HepG2 (cell line): ENCODE results near the gene PPP4R4.
A peak's percentile ranks its signal among the peaks of the same experiment; 100 is the strongest.

Source experiments
- CREB1 ChIP-seq, 2 experiments: fragments of 450-650 bp in 1 of 2; IDR thresholded peaks; 2 replicates each; pipeline ENCODE4 v1.6.1; 2016 to 2017; ENCODE audit warnings: control low read depth in 1 of 2, mild to moderate bottlenecking in 1 of 2, missing compliant biosample characterization in 1 of 2, missing genetic modification characterization in 1 of 2
- YEATS2 ChIP-seq: sonication (generic); formaldehyde crosslinking; IDR thresholded peaks from 2 replicates; pipeline ENCODE4 v1.4.0; 2020; ENCODE audit warnings: missing genetic modification reagents, borderline replicate concordance
- TF ChIP-seq, protein P1 (sequence below): sonication (generic); formaldehyde crosslinking; IDR thresholded peaks from 2 replicates; pipeline ENCODE4 v1.5.0; 2020; ENCODE audit warnings: mild to moderate bottlenecking, missing genetic modification reagents, moderate library complexity

DNA sequence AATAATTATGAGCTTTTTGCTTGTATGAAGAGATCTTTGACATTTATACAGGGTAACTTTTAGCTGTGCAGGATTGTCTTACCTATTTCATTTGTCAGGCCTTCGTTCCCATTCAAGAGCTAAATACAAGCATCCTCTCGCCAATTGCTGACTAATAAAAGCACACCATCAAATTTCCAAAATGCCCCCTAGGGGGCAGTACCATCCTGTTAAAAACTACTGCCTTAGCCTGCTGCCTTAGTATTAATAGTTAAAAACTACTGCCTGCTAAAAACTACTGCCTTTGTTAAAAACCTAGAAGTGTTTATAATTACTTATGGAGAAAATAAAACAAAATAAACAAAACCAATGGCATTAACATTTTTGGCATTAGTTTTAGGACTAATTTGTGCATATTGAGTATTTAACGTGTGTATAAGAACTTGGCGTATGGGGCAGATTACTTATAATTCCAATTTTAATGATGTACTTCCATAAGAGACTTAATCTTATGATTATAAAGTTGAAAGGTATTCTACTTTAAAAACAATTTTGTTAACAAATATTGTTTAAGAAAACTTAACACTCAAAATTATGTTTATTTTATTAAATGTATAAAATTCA lies 41.7 kb upstream of the PPP4R4 start:
- TF ChIP-seq CREB1 (IDR thresholded peaks at IDR 0.05) (no peak), CREB1 (CRISPR knock-in tag; IDR thresholded peaks at IDR 0.05) (no peak), YEATS2 (CRISPR knock-in tag) (no peak)
- TF ChIP-seq, protein P1, sequence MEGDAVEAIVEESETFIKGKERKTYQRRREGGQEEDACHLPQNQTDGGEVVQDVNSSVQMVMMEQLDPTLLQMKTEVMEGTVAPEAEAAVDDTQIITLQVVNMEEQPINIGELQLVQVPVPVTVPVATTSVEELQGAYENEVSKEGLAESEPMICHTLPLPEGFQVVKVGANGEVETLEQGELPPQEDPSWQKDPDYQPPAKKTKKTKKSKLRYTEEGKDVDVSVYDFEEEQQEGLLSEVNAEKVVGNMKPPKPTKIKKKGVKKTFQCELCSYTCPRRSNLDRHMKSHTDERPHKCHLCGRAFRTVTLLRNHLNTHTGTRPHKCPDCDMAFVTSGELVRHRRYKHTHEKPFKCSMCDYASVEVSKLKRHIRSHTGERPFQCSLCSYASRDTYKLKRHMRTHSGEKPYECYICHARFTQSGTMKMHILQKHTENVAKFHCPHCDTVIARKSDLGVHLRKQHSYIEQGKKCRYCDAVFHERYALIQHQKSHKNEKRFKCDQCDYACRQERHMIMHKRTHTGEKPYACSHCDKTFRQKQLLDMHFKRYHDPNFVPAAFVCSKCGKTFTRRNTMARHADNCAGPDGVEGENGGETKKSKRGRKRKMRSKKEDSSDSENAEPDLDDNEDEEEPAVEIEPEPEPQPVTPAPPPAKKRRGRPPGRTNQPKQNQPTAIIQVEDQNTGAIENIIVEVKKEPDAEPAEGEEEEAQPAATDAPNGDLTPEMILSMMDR (CRISPR knock-in tag), result peak; percentile 68
